ENCODE results near the gene HMGB2. TPM values are rescaled to one million over a fixed set of nuclear protein-coding genes. Genes with fewer than 3 reads are reported as not detected.

The HMGB2 gene
- total RNA-seq, 1 experiment from 2014 or later = 176 TPM

DNA sequence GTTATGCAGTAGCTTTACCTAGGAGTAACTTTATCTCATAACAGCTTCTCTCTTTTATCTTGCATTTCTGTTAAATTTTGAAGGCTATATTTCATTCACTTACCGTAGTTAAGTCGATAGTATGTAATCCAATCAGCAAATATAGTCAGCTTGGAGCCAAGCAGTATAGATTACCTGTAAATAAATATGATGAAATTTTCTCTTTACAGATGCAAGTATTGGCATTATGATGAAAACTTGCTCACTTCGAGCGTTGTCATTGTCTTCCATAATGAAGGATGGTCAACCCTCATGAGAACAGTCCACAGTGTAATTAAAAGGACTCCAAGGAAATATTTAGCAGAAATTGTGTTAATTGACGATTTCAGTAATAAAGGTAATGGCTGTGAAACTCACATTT lies 42.3 kb downstream of the HMGB2 start:
- no peaks in the 10 kb centered on the region for H3K9me3 Mint-ChIP-seq (ENCODE audit: unreplicated experiment)
- CTCF ChIA-PET = interaction anchor here (0.9 to 1.4 kb wide), 2 partner anchors 10 to 278 kb away, joined by 3 to 11 read pairs; no protein-coding TSS in a partner anchor
- DNase-seq (ENCODE audit: unreplicated experiment) = no peak
- no peak for TF ChIP-seq CTCF (IDR thresholded peaks at IDR 0.05; ENCODE audit: unreplicated experiment)
- no TSS peak for BruUV-seq (replicated peaks)
- POLR2A ChIA-PET = interaction anchor here (0.6 kb wide), 1 partner anchor 692 kb away, joined by 3 read pairs; no protein-coding TSS in a partner anchor
- no peaks in the 10 kb centered on the region for H3K4me1 Mint-ChIP-seq (ENCODE audit: insufficient read depth, unreplicated experiment)
- no peak overlapping the region for H3K4me3 Mint-ChIP-seq (ENCODE audit: unreplicated experiment)
- H3K27ac Mint-ChIP-seq (ENCODE audit: low read depth, unreplicated experiment) = no peak overlapping the region
- H3K27me3 Mint-ChIP-seq (ENCODE audit: insufficient read depth, unreplicated experiment) = no peaks in the 10 kb centered on the region
- peaks cover 2% of the 10 kb centered on the region for H3K36me3 Mint-ChIP-seq (ENCODE audit: insufficient read depth, unreplicated experiment)
- intact Hi-C loops (cut with micrococcal nuclease) = no loop called here

- Mint-ChIP-seq H3K36me3 (ENCODE audit: insufficient read depth, unreplicated experiment) (no peaks in the 10 kb centered on the region), H3K27me3 (ENCODE audit: insufficient read depth, unreplicated experiment) (no peaks in the 10 kb centered on the region), H3K27ac (ENCODE audit: low read depth, unreplicated experiment) (no peak overlapping the region), H3K9me3 (ENCODE audit: unreplicated experiment) (no peaks in the 10 kb centered on the region), H3K4me1 (ENCODE audit: insufficient read depth, unreplicated experiment) (no peaks in the 10 kb centered on the region), H3K4me3 (ENCODE audit: unreplicated experiment) (no peak overlapping the region)
- CTCF ChIA-PET = interaction anchor here (1.1 kb wide), 1 partner anchor 10 kb away, joined by 6 read pairs; no protein-coding TSS in a partner anchor
- BruUV-seq (replicated peaks) = no TSS peak
- intact Hi-C loops (cut with micrococcal nuclease) = no loop called here
- POLR2A ChIA-PET = interaction anchor here (0.6 kb wide), 2 partner anchors 691 to 912 kb away, joined by 3 to 4 read pairs; no protein-coding TSS in a partner anchor
- TF ChIP-seq CTCF (IDR thresholded peaks at IDR 0.05; ENCODE audit: unreplicated experiment) = no peak
- no peak for DNase-seq (ENCODE audit: unreplicated experiment)
These were observed 44.8 kb downstream of the HMGB2 start for GRCh38 chr4:173289353-173289727.

GRCh38 chr4:173288698-173289352 lies 45.3 kb downstream of the HMGB2 start:
- no peak for TF ChIP-seq CTCF (IDR thresholded peaks at IDR 0.05; ENCODE audit: unreplicated experiment)
- no TSS peak for BruUV-seq (replicated peaks)
- CTCF ChIA-PET = interaction anchor here (0.7 to 1.3 kb wide), 3 partner anchors 11 to 102 kb away, joined by 3 to 6 read pairs (median 4); no protein-coding TSS in a partner anchor

DNA sequence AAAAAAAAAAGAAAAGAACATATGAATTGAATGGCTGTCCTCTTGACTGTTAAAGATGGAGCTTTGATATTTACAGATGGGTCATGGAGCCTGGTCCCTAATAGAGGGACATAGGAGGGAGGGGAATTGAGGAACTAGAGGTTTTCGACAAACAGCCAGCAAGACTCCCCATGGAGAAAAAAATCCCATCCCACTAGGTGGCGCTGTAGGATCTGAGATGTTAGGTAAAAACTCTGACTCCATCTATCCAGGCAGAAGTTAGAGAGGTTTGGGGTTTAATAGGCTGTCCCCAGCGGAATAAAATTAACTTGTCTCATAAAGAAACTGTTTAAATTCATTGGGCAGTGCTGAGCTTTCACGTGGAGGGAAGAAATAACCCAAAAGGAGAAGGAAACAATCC lies 45.9 kb downstream of the HMGB2 start:
- Mint-ChIP-seq H3K27ac (ENCODE audit: low read depth, unreplicated experiment) (no peak overlapping the region), H3K4me3 (ENCODE audit: unreplicated experiment) (no peak overlapping the region), H3K36me3 (ENCODE audit: insufficient read depth, unreplicated experiment) (no peaks in the 10 kb centered on the region), H3K27me3 (ENCODE audit: insufficient read depth, unreplicated experiment) (no peaks in the 10 kb centered on the region), H3K9me3 (ENCODE audit: unreplicated experiment) (no peaks in the 10 kb centered on the region), H3K4me1 (ENCODE audit: insufficient read depth, unreplicated experiment) (no peaks in the 10 kb centered on the region)
- TF ChIP-seq CTCF (IDR thresholded peaks at IDR 0.05; ENCODE audit: unreplicated experiment) = peak; percentile 32
- DNase-seq (ENCODE audit: unreplicated experiment) = peak; percentile 70
- CTCF ChIA-PET = interaction anchor here (0.6 to 1.3 kb wide), 11 partner anchors 9 to 994 kb away, joined by 3 to 5 read pairs (median 3); no protein-coding TSS in a partner anchor
- intact Hi-C loops (cut with micrococcal nuclease) = no loop called here
- BruUV-seq (replicated peaks) = no TSS peak
- POLR2A ChIA-PET = no interaction called here

More at GRCh38 chr4:173288698-173289352, 45.3 kb downstream of the HMGB2 start:
- Mint-ChIP-seq H3K9me3 (ENCODE audit: unreplicated experiment) (no peaks in the 10 kb centered on the region), H3K36me3 (ENCODE audit: insufficient read depth, unreplicated experiment) (no peaks in the 10 kb centered on the region), H3K27me3 (ENCODE audit: insufficient read depth, unreplicated experiment) (no peaks in the 10 kb centered on the region), H3K4me1 (ENCODE audit: insufficient read depth, unreplicated experiment) (no peaks in the 10 kb centered on the region), H3K27ac (ENCODE audit: low read depth, unreplicated experiment) (no peak overlapping the region), H3K4me3 (ENCODE audit: unreplicated experiment) (no peak overlapping the region)
- POLR2A ChIA-PET = no interaction called here
- intact Hi-C loops (cut with micrococcal nuclease) = no loop called here
- no peak for DNase-seq (ENCODE audit: unreplicated experiment)

Measured in MCF 10A (cell line).